Measurements from ENCODE around the gene PTPRK.

- TF ChIP-seq, protein P1, sequence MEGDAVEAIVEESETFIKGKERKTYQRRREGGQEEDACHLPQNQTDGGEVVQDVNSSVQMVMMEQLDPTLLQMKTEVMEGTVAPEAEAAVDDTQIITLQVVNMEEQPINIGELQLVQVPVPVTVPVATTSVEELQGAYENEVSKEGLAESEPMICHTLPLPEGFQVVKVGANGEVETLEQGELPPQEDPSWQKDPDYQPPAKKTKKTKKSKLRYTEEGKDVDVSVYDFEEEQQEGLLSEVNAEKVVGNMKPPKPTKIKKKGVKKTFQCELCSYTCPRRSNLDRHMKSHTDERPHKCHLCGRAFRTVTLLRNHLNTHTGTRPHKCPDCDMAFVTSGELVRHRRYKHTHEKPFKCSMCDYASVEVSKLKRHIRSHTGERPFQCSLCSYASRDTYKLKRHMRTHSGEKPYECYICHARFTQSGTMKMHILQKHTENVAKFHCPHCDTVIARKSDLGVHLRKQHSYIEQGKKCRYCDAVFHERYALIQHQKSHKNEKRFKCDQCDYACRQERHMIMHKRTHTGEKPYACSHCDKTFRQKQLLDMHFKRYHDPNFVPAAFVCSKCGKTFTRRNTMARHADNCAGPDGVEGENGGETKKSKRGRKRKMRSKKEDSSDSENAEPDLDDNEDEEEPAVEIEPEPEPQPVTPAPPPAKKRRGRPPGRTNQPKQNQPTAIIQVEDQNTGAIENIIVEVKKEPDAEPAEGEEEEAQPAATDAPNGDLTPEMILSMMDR (optimal IDR thresholded peaks at IDR 0.05 in 1 of 3, IDR thresholded peaks at IDR 0.05 in 1 of 3, conservative IDR thresholded peaks at IDR 0.05 in 1 of 3; ENCODE audit: extremely low read depth in 1 of 3, insufficient read depth in 2 of 3, low read length in 3 of 3), result no peak
- no peak for TF ChIP-seq EZH2 (IDR thresholded peaks at IDR 0.05; ENCODE audit: low read length)
Measured at GRCh38 chr6:128527375-128527774, 7.0 kb upstream of the PTPRK start.

All from keratinocyte (primary cell).